ENCODE measurements around the gene KNDC1.

KNDC1 gene

DNA sequence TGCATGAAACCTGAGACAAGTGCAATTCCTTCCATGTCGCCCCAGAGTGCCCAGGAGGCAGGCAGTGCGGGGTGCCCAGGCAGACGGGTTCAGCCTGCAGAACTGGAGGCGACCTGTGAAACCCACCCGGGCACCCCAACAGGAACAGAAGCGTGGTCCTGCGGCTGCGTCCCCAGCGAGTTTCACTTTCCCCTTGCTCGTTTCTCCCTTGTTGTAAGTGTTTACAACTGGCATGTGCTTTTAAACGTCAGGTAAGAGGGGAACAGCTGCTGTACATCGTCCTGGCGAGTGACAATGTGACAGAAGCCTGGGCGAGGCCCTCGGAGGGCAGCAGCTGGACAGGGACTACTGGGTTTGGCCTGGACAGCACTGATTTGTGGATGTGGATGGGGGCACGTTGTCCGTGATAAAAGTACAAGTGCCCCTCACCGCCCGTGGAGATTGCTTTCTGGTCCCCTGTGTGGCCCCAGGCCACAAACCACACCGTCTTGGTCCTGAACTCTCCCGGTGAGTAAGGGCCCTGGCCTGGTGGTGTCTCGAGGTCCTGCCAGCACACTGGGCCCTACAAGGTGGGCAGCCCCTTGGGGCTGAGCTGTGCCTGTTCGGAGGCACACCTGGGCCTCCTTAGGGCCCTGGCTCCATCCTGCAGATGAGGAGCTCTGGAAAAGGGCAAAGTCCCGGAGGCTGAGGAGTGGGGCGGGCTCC lies 81.6 kb downstream of the KNDC1 start:
- TF ChIP-seq, protein P1, sequence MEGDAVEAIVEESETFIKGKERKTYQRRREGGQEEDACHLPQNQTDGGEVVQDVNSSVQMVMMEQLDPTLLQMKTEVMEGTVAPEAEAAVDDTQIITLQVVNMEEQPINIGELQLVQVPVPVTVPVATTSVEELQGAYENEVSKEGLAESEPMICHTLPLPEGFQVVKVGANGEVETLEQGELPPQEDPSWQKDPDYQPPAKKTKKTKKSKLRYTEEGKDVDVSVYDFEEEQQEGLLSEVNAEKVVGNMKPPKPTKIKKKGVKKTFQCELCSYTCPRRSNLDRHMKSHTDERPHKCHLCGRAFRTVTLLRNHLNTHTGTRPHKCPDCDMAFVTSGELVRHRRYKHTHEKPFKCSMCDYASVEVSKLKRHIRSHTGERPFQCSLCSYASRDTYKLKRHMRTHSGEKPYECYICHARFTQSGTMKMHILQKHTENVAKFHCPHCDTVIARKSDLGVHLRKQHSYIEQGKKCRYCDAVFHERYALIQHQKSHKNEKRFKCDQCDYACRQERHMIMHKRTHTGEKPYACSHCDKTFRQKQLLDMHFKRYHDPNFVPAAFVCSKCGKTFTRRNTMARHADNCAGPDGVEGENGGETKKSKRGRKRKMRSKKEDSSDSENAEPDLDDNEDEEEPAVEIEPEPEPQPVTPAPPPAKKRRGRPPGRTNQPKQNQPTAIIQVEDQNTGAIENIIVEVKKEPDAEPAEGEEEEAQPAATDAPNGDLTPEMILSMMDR (IDR thresholded peaks at IDR 0.05; ENCODE audit: extremely low read depth, insufficient read depth, missing control alignments) = no peak
- in situ Hi-C loops (cut with MboI; ENCODE audit: low pct_unique_long_range_greater_than_20kb, low sequenced_read_pairs, unreplicated experiment) = no loop called here
- no peak for DNase-seq (ENCODE audit: low spot score)

DNA sequence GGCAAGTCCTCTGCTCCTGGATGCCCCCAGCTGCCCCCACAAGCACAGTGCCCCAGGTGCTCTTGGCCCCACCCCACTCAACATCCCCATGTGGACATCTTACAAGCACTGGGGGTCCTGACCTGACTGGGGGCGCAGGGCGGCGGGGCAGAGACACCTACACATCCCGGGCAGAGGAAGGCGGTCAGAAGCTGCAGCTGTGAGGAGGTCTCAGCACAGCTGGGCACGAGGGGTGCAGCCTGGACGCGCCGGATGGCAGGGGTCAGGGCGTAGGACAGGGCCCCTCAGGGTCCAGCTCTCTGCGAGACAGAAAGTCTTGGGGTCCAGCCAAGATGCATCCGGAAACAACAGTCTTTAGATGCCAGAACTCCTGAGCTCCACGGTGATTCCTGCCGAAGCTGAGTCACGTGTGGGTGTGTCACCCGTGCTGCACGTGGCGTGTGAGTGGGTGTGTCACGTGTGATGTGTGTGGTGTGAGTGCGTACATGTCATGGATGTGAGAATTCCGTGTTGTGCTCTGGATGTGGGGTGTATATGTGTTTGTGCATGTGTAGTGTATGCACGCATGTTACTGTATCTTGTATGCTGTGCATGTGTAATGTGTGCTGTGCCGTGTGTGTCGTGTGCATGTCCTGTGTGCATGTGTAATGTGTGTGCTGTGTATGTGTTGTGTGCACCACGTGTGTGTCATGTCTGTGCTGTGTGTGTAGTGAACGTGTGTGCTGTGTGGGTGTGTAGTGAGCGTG lies 82.8 kb downstream of the KNDC1 start:
- no peak for DNase-seq (ENCODE audit: low spot score)
- in situ Hi-C loops (cut with MboI; ENCODE audit: low pct_unique_long_range_greater_than_20kb, low sequenced_read_pairs, unreplicated experiment) = no loop called here
- TF ChIP-seq, protein P1 (IDR thresholded peaks at IDR 0.05; ENCODE audit: extremely low read depth, insufficient read depth, missing control alignments) = no peak

DNA sequence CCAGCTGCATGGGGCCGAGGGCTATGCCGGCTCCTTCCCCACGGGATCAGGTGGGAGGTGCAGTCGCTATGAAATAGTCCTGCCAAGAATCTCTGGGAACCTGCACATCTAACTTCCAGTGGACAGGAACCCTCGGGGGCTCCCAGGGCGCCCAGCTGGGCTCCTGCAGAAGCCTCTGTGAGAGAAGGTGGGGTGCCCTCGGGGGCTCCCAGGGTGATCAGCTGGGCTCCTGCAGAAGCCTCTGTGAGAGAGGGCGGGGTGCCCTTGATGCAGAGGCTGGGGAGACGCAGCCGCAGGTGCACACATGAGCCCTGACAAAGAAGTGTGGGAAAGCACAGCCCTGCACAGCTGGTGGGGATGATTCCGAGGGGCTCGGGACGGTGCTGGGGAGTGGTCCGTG lies 83.6 kb downstream of the KNDC1 start:
- TF ChIP-seq, protein P1 (IDR thresholded peaks at IDR 0.05; ENCODE audit: extremely low read depth, insufficient read depth, missing control alignments) = no peak
- DNase-seq (ENCODE audit: low spot score) = no peak
- in situ Hi-C loops (cut with MboI; ENCODE audit: low pct_unique_long_range_greater_than_20kb, low sequenced_read_pairs, unreplicated experiment) = no loop called here

DNA sequence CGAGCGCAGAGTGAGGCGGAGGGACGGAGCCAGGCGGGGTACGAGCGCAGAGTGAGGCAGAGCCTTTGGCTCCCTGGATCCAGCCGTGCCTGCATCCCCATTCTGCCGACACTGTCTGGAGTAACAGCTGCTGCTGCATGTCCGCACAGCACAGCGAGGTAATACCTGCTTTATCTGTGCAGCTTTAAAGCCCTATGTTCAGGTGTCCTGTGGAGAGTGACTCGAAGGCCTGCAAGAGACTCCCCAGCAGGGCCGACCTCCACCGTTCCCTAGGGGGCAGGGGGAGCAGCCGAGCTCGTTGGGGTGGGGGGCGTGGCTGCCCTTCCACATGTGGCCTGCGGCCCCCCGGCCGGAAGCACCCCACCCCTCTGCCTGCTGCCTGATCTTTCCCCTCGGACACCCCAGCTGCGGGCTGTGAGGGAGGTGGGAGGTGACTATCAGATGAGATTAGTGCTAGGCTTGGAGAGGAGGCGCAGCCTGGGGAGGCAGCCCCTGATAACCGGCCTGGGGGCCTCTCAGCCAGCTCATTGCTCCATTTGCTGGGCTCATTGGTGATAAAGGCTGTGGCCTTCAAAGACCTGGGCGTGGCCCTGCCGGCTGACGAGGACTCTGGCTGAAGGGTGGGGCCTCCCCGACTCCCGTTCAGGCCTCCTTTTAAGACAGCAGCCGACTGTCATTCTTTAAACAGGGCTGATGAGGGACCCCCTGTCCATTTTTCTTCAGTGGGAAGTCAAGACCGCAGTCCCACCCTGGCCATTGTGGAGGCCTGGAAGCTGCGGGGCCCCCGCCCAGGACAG lies 85.6 kb downstream of the KNDC1 start:
- no peak for DNase-seq (ENCODE audit: low spot score)
- TF ChIP-seq, protein P1 (IDR thresholded peaks at IDR 0.05; ENCODE audit: extremely low read depth, insufficient read depth, missing control alignments) = no peak
- in situ Hi-C loops (cut with MboI; ENCODE audit: low pct_unique_long_range_greater_than_20kb, low sequenced_read_pairs, unreplicated experiment) = no loop called here

DNA sequence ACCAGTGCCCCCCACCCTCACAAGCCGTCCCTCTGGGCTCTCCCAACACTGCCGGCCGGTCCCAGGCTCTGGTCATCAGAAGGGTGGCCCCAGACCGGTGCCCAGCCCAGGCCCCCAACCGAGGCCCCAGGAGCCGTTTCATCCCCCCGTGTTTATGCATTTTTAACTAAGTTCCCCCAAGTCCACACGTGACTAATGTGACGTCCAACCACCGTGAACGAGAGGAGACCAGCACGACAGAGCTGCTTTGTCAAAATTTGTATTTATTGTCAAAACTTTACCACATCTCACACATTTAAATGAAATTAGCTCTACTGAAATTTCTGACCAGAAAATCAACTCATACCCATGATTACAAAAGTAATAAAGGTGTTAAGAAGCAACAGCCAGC lies 86.2 kb downstream of the KNDC1 start:
- TF ChIP-seq, protein P1 (IDR thresholded peaks at IDR 0.05; ENCODE audit: extremely low read depth, insufficient read depth, missing control alignments) = no peak
- in situ Hi-C loops (cut with MboI; ENCODE audit: low pct_unique_long_range_greater_than_20kb, low sequenced_read_pairs, unreplicated experiment) = no loop called here
- DNase-seq (ENCODE audit: low spot score) = no peak

DNA sequence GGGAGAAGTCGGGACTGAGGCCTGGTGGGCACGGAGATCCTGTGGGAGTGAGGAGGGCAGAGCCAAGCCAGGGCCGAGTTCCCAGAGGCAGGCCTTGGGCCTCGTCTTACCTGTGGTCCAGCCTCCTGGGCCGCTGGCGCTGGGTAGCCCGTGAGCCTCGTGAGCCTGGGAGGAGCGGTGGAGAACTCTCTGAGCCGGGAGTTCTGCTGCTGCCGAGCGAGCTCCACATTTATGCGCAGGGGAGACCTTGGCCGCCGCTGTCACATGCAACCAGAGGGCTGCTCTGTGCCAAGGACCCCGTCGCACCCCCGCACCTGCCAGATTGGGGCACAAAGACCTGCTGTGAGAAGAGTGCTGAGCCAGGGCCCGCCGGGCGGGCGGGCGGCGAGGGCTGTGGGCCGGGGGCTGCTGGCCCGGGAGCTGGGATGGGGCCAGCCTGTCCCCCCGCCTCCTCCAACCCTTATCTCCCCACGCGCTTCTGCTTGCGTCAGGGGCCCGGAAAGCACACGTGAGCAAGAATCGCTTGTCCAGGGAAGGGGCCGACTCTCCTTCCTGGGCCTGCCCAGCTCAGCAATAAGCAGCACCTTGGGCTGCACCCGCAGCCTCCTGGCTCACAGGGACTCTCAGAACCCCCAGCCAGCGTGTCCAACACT lies 87.8 kb downstream of the KNDC1 start:
- no peak for DNase-seq (ENCODE audit: low spot score)
- in situ Hi-C loops (cut with MboI; ENCODE audit: low pct_unique_long_range_greater_than_20kb, low sequenced_read_pairs, unreplicated experiment) = no loop called here
- TF ChIP-seq, protein P1 (IDR thresholded peaks at IDR 0.05; ENCODE audit: extremely low read depth, insufficient read depth, missing control alignments) = no peak
